Stimulated activated CD4-positive, alpha-beta T cell treated with anti-CD3 and anti-CD28 coated beads, Interleukin-2, amount 100 ng/mL, for 48 hours (primary cell): ENCODE measurements around the gene TAS2R20.

Experiments used
- DNase-seq, 2 donors: peaks; one replicate each; pipeline ENCODE4 v3.0.0-alpha.2; 2020

TAS2R20 gene

GRCh38 chr12:10957741-10958140, 40.4 kb downstream of the TAS2R20 start:
- DNase-seq: no peak

GRCh38 chr12:10956085-10956484, 42.0 kb downstream of the TAS2R20 start:
- no peak for DNase-seq

GRCh38 chr12:10952645-10953044, 45.5 kb downstream of the TAS2R20 start:
- no peak for DNase-seq
